Hypothalamus (tissue), 51 donors: Measurements from ENCODE around the gene NCKIPSD.

Experiments used
- DNase-seq, 51 donors: peaks; one replicate each; lab custom pipeline; 2025; lab: John Stamatoyannopoulos, UW

NCKIPSD gene

GRCh38 chr3:48651771-48652170, 33.9 kb downstream of the NCKIPSD start:
- no peak for DNase-seq

- no peak for DNase-seq
These were observed 35.0 kb downstream of the NCKIPSD start for GRCh38 chr3:48650723-48651122.

- no peak for DNase-seq
These were observed 37.4 kb downstream of the NCKIPSD start for GRCh38 chr3:48648188-48648850.

GRCh38 chr3:48647714-48648113, 38.0 kb downstream of the NCKIPSD start:
- no peak for DNase-seq

DNA sequence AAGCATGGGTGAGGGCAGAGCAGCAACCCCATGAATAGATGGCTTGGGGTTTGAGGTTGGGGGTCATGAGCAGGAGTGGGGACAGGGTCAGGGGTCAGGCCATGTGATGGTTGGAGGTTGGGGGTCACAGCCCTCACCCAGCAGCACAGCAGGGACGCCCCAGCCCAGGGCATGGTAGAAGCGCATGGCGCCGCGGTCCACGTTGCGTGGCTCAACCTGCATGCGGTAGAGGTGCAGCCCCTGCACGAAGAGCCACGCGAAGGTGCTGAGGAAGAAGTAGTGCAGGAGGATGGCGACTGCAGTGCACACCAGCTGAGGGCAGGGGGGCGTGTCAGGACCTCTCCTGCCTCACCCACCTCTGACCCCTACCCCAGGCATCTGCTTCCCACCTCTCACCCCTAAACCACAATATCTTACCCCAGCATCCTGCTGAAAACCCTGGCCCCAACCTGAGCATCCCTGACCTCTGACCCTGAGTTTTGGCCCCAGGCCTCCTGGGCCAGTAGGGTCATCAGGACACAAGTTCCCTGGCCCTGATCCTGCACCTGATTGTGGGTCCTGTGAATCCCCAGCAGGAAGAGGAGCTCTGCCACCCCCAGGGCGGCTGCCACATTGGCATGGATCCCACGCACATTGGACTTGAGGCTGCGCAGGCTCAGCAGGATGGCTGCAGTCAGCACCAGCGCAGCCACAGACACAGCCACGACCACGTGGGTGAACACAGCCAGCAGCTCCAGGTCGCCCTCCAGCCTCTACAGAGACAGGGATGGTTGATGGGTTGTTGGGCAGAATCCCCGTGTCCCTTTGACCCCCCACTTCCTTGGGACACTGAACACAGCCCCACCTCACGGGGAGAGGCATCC, 40.6 kb downstream of the NCKIPSD start:
- DNase-seq = peak in 1 of 51 donors; percentile 8

GRCh38 chr3:48642605-48643004, 43.1 kb downstream of the NCKIPSD start:
- no peak for DNase-seq

DNA sequence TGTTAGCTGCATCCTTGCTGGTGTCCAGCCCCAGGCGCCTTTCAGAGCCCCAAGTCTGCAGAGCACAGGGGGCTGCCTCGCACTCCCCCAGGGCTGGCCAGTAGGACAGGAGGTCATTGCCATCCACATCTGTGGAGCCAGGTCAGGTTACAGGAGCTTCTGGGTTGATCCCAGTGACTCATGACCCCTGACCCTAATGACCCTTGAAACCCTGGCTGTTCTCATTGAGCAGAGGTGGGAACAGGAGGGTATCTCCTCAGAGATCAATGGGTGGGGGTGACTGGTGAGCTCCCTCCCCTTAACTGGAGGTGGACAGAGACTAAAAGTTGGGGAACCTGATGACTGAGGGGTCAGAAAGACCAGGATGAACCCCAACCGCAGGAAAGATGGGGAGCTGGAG, 44.3 kb downstream of the NCKIPSD start:
- DNase-seq = no peak

GRCh38 chr3:48639944-48640606, 45.6 kb downstream of the NCKIPSD start:
- no peak for DNase-seq

GRCh38 chr3:48637305-48637704, 48.4 kb downstream of the NCKIPSD start:
- no peak for DNase-seq

DNA sequence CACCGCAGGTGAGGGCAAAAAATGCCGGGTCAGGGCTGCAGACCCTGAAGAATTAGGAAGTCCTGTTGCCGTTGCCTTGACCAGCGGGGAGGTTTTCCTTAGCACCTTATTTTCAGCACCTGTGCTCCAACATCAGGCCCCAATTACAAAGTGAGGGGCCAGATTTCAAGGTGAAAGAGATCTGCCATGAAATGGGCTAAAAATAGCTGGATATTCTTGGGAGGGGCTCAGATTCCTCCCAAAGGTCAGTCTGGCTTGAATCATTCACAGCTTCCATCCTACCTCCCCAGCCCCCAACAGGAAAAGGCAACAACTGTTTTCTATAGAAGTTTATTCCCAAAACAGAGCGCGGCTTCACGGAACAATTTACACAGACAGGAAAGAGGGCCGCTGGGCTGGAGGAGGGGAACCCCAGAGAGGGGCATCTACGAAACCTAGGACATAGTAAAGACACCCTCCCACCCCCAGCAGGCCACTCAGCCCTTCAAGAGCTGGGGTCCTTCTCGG, 49.5 kb downstream of the NCKIPSD start:
- no peak for DNase-seq

- peak; percentile 48 to 99 (median 94) for DNase-seq
These were observed 50.3 kb downstream of the NCKIPSD start, which contains the start of gene SLC26A6 for GRCh38 chr3:48635222-48636021. Gene SLC26A6, minus strand, starts transcription at chr3:48635461. Its CDS starts 68 bp downstream, at chr3:48635393.

DNA sequence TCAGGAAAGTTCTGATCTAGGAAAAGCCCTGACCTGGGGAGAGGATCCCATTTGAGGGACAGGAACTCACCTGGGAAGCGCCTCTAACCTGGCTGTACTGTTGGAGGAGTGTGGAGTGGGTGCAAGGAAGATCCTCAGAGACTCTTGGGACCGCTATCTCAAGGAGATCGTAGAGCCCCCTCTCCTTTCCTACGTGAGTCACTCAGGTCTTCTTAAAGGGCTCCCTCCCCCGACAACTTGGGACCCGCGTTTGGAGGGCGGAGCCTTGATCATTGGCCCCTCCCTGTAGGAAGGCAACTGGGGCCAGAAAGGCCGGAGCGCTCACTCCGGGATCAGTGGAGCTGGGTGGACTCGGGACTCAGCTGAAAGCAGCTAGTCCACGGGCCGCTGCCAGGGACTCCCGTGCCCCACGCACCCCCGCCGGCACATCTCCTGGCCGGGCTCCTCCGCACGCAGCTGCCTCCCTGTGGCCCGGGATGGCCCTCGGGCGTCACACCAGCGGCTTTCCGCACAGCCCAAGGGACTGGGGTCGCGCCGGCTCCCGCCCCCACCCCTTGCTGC, 51.0 kb downstream of the NCKIPSD start:
- peak in 22 of 51 donors; percentile 5 to 49 (median 39) for DNase-seq

- no peak for DNase-seq
These were observed 52.0 kb downstream of the NCKIPSD start for GRCh38 chr3:48633743-48634142.

DNA sequence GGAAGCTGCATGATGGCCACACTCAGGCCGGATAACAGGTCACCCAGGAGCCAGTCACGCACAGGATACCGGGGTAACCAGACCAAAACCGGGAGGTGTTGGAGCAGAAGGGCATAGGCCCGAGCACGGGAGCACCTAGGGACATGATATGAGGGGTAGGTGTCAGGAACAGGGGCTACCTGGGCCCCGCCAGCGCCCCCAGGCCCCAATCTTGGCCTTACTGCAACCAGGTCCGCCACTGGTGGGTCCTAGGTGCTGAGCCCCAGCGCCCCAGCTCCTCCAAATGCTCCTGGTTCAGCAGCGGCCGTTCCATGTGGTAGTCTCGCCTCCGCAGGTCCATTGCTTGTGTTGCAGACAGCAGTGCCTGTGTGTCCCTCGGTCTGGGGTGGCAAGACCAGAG, 52.5 kb downstream of the NCKIPSD start:
- DNase-seq = no peak

DNA sequence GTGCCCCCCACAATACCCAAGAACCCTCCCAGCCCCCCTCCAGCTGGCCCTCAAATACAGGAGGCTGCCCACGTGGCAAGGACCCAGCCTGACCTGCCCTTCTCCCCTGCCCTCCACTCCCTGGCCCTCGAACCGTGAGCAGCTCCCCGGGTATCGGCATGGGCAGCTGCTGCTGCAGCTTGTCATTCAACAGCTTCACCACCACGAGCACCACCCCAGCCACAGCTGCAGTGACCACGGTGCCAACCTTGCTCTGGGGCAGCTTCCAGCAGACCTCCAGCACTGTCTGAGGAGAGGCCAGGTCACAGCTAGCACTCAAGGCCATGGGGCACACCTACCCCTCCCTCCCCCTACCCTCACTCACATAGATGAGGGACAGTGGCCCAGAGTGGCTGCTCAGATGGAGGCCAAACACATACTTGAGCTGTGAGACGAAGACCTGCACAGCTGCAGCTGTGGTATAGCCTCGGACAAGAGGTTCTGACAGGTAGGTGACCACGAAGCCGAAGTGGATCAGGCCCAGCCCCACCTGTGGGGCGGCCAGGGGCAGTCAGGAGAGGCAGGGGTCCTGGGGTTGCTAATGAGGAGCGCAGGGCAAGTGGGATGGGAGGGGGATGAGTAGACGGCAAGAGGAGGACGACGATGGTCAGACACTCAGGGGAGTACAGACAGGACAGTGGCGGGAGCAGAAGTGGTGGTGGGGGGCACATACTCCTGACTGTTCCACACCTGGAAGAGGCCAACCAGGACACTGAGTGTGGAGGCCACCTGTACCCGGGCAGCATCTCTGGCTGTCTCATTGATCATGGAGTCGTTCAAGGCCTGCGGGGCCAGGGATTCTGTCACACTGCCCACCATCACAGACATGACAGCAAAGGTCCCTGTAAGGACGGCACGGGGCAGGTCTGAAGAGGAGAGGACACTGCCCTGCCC, 53.9 kb downstream of the NCKIPSD start:
- no peak for DNase-seq

DNA sequence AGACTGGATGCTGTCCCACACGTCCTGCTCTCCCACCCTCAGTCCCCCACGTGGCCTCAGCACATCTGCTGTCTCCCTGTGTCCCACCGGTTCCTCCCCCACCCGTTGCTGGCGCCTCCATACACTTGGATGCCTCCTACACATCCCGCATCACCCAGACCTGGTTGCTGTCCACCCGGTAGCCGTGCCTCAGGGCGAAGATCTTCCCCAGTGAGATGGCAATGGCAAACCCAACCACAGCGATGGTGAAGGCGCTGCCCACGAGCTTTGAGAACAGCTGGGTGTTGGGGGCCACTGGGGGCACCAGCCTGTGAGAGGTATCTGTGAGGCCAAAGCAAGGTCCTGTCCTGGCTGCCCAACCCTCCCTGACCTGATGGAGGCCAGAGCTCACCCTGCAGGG, 54.9 kb downstream of the NCKIPSD start:
- DNase-seq = no peak

DNA sequence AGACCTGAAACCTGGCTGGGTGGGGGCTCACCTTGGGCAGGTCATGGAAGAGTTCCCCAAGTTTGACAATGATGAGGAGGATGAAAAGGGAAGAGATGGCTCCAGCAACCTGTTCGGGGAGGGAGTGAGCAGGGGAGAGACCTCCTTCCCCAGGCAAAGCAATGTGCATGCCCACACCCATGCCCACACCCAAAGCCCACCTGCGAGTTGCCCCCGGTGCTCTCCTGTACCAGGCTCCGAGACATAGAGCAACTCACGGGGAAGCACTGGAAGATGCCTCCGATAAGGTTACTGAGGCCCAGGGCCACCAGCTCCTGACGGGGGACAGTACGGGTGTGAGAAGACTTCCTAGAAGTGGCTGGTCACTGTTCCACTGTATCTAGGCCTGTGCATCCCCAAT, 55.3 kb downstream of the NCKIPSD start:
- no peak for DNase-seq

- no peak for DNase-seq
These were observed 55.8 kb downstream of the NCKIPSD start for GRCh38 chr3:48629894-48630293.
